ENCODE measurements around the gene MBNL2. TPM values are rescaled to one million over a fixed set of nuclear protein-coding genes. Genes with fewer than 3 reads are reported as not detected.

MBNL2 gene
- total RNA-seq, 1 donor from 2014 or later = 15.1 TPM

DNA sequence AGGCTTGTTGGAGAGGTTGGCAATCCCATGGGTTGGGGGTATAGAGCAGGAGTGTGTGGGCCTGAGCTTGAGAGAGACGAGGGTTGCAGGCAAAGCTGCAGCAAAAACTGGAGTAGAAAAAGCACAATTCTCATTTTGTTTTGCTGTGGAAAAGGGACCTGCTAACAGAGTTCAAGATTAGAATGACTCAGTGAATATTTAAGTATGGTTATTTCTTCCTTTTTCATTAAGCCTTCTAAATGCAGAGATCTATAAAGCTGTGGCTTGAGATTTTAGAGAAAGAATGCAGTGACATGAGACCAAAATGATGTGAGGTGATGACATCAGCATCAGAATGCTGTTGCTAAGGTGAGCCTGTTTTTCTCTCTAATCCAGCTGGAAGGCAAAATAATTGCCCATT lies 10.8 kb upstream of the MBNL2 start:
- intact Hi-C loops (cut with micrococcal nuclease) = loop anchor here (5.0 to 10.0 kb wide), 2 partner anchors 99 to 1264 kb away; no protein-coding TSS in a partner anchor

DNA sequence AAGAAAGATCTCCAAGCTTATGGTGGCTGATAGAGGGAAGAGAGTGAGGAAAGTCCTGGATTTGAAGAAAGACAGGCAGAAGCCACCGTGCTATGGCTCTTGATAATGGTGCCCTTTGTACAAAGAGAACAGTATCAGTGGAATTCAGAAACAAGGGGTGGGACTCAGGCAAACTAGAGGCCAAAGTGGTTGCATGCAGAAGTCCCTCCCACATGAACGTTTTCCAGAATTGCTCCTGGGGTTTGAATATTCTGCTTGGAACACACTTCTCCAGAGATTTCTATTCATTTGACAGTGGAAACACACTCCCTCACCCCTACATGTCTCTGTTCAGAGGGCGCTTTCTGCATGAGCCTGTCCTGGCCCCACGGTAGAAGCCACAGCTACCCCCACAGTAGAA lies 10.1 kb upstream of the MBNL2 start:
- intact Hi-C loops (cut with micrococcal nuclease) = loop anchor here (5.0 to 10.0 kb wide), 2 partner anchors 100 to 1263 kb away; no protein-coding TSS in a partner anchor

DNA sequence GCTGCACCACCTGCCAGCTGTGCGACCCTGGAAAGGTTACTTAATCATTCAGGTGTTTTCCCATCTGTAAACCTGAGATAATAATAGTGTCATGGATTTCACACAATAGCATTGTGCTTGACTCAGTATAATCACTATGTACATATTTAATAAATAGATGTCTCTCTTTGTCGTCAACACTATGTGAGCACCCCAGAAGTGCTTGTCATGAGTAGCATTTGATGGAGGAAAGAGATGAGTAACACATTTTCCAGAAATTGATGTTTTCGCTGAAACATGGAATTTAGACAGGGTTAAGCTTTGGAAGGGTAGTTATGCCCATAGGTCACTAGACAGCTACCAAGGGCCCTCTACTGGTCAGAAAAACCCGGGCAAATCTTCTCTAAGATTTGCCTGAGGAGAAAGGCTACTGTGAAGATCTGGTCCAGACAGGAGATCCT lies 9.5 kb upstream of the MBNL2 start:
- intact Hi-C loops (cut with micrococcal nuclease) = loop anchor here (5.0 to 10.0 kb wide), 2 partner anchors 100 to 1262 kb away; no protein-coding TSS in a partner anchor

DNA sequence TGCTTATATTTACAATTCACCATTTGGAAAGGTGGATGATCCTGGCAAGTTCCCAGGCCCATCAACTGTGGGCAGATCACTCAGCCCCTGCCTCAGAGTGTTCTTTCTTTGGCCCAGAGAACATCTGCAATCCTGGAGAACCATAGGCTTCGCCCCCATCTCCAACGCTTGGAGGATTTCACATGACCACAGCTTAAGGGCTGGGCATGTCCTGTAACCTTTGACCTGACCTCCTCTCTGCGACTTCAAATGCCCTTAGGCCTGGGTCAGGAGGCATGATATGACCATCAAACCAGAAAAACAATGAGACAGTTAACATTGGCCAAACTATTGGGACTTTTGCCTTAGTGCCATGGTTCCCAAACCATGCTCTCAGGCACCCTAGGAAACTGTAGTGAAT lies 7.2 kb upstream of the MBNL2 start:
- intact Hi-C loops (cut with micrococcal nuclease) = loop anchor here (5.0 to 10.0 kb wide), 2 partner anchors 103 to 1260 kb away; no protein-coding TSS in a partner anchor

DNA sequence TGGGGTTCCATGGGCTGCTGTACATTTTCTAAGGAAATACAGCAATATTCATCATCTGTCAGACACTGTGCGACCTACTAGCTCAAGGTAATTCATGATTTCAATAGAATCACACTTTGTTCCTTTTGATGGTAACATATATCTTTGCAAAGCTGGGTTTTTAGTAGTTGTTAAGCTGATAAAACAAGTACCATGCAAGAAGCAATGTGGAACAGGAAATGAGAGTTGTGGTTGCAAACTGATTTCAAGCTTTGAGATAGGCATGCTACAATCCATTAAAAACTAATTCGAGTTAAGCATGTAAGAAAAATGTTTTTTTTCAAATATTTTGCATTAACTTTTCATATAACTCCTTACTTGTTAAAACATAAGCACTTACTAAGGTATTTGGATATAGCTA lies 6.8 kb upstream of the MBNL2 start:
- intact Hi-C loops (cut with micrococcal nuclease) = loop anchor here (10.0 kb wide), 1 partner anchor 1259 kb away; no protein-coding TSS in a partner anchor

DNA sequence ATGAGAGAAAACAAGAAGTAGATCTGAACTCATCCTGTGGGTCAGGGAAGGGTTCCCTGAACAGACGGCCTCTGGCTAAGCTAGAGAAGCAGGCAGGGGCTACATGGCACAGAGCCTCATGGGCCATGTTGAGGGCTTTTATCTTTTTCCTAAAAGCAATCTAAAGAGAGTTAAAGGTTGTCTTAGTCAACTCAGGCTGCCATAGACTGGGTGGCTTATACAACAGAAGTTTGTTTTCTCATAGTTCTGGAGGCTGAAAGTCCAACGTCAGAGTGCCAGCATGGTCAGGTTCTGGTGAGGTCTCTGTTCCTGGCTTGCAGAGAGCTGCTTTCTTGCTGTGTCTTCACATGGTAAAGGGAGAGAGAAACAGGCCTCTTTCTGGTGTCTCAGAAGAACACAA lies 2.9 kb upstream of the MBNL2 start:
- intact Hi-C loops (cut with micrococcal nuclease) = loop anchor here (10.0 kb wide), 1 partner anchor 1256 kb away; no protein-coding TSS in a partner anchor

DNA sequence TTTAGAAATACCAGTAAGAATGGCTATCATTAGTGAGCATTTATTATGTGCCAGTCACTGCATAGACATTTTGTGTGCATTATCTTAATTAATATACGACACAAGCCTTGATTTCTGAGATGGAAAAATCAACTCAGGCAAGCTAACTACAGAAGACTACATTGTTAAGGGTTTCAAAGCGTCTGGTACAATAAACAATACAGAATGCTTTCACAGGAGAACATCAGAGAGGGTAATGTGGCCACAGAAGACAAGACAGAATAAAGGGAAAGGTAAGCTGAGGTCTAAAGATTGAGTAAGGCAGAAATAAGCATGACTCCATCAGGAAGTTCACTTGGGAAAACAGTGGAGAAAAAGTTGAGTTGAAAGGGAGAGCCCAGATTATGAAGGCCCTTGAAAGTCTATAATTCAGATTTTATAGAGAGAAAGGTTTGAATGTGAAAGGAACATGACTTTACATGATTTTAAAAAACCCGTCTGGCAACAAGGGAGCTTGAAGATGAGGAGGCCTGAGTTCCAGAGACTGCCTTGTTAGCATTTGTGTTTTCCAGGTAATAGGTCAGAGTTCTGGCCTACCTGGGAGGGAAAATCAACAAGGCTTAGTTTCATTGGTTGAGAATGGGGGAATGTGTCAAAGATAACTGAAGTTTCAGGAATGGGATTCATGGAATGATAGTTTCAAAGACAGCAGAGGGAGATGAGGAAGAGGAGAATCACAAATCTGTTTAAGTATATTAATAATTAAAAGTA lies 1.8 kb upstream of the MBNL2 start:
- intact Hi-C loops (cut with micrococcal nuclease) = loop anchor here (5.0 to 10.0 kb wide), 5 partner anchors 122 to 1834 kb away; partner anchors contain the start of genes DNAJC3 and STK24

DNA sequence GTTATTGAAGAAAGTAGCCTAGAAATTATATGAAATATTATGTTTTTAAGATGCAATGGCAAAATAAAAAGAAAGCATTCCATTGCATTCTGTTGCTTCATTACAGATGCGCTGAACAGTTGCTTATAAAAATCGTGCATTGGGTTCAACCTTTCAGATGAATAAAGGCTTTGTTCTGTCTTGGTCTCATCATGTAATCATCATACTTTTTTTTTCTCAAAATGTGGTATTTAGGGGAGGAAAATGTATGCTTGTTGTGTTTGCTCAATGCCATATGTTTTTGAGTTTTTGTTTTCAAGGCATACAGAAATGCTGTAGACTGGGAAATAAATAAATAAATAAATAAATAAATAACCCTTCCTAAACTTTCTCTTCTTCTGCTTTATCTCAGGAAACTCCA lies 1.1 kb upstream of the MBNL2 start:
- intact Hi-C loops (cut with micrococcal nuclease) = loop anchor here (5.0 to 10.0 kb wide), 5 partner anchors 121 to 1834 kb away; partner anchors contain the start of genes DNAJC3 and STK24

DNA sequence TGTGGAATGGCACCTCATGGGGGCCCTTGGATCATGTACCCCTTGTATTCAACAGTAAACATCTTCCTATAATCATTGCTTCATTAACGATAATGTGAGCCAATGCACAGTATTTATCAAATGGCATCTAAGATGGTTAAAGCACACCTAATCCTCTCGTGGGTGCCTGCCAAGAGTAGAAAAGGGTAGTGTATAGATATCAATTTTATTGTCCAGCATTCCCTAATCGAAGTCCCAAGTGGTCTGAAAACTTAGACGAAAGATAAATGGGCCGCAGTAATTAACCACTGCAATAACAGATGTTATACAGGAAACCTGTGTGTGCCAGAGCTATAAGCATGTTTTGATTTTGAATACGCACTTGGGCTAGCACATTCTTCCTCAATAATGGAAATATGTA lies 667 bp upstream of the MBNL2 start:
- intact Hi-C loops (cut with micrococcal nuclease) = loop anchor here (5.0 to 10.0 kb wide), 5 partner anchors 121 to 1833 kb away; partner anchors contain the start of genes DNAJC3 and STK24

DNA sequence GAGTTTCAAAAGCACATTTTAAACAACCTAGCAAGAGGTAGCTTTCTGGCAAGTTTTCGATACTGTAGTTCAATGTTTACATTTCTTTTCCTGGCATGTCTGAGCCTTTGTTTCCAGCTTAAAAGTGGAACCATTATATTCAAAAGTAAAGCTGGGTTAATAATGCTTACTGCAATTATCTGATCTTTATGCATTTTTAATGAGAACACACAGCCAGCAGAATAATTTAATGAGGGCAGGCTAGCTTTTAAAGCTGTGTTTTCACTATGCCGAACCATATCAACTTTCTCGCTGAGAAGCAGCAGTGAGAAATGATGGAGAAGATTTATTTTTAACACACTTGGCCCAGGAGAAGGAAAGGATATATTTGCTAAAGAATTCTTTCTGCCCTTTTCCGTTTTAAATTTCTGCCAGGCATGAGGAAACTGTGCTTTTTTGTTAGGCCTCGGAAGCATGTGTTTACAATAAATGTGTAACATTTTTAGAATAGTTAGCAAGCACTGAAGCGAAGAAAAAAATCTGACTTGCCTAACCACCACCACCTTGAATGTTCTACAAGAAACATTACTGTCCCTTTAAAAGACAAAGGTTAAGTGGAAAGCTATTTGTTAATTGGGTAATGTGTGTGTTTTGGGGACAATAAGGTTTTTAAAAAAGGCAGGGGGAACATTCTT lies 1.0 kb downstream of the MBNL2 start:
- intact Hi-C loops (cut with micrococcal nuclease) = loop anchor here (5.0 to 10.0 kb wide), 5 partner anchors 119 to 1832 kb away; partner anchors contain the start of genes DNAJC3 and STK24

DNA sequence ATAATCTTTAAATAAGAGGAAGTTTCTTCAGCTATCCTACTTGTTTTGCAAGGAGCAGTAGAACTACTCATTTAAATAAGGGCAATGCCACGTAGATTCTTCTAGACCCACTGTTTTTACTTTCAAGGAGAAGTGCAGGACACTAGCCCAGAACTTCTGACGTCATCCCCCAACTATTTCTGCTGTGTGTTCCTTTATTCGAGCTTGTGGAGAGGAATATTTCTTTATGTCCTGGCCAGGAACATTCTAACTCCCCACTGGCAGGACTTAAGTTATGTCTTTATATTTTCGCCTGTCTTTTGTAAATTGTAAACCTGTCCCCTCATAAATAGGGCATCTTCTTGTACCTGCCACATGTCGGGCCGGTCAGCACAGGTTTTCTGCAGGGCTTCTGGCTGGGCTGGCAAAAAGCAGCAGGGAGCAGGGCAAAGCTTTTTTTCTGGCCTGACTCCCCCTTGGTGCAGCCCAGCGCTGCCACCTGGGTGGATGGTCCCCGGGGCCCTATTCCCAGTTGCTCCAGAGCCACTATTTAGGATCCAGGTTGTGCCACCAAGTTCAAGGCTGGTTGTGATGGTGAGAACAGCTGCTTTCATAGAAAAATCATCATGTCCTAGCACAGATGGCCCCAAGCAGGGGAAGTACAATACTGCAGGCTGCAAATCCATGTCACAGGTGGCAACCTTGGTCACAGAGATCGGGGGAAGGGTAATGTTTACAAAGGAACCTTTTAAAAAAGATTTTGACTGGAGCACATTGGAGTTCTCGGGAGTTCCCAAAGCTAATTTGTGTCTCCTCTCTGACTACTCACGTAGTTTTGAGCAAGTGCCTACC lies 1.8 kb downstream of the MBNL2 start:
- intact Hi-C loops (cut with micrococcal nuclease) = loop anchor here (5.0 to 10.0 kb wide), 5 partner anchors 118 to 1831 kb away; partner anchors contain the start of genes DNAJC3 and STK24

DNA sequence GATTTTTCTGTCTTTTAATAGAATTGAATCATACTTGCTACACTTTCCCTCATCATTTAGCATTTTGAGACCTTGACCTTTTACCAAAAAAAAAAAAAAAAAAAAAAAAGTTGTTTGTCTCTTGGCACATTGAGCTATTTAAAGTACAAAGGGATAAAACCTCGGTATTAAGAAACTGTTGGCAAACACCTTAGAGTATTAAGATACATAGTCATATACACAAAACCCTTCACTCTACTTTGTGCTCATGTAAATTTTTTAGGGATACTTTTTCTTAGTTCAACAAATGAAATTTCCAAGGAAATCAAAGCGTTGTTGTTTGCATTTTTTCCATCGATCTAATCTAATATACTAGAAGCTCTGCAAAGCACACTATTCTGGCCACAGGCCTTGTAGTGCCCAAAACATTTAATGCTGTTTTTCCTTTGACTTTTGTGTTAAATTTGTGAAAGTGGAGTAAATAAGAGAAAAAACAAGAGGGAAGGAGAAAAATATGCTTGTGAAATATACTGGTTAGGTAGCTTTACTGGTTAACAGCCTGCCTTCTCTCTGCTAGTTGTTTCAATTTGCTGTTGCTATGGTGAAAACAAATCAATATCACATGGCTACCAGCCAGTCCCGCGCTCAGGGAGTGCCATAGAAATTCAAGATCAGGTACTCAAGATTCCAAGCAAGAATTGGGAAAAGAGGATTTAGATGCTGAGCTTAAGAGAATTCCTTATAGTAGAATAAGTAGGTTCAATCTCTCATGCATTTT lies 2.6 kb downstream of the MBNL2 start:
- intact Hi-C loops (cut with micrococcal nuclease) = loop anchor here (5.0 to 10.0 kb wide), 6 partner anchors 118 to 1830 kb away; partner anchors contain the start of genes DNAJC3 and STK24

DNA sequence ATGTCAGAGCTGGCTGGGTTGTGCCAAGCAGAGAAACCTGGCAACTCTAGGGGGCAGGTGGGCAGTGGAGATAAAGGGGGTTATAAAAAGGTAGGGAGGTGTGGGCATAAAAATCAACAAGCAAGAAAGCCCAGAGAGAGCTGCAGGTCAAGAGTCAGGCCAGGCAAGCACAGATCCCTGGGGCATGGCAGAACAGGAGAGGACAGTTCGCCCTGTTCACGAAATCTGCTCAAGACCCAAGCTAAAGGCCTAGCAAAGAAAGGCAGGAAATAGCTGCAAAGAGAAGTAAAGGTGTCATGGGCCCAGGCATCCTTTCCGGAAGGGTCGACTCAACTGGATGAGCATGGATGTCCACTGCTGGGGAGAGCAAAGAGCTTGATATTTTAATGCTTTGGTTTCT lies 3.4 kb downstream of the MBNL2 start:
- intact Hi-C loops (cut with micrococcal nuclease) = loop anchor here (5.0 to 10.0 kb wide), 4 partner anchors 752 to 1829 kb away; partner anchors contain the start of genes DNAJC3 and STK24

DNA sequence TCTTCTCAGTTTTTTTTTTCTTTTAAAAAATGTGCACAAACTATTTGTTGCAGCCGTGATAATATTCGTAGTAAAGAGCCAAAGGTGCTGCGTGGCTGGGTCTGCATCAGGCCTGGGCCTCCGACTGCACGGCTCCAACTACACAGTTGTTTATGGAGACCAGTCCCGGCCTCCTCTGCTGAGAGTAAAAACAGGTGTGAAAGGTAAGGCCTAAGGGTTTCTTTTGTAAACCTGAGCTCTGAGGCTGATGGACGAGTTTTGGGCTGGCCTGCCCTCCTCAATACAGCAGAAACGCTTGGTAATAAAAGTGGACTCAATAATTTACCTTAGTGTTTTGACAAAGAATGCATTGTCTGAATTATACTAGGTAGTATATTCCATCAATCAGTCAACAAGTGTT lies 3.9 kb downstream of the MBNL2 start:
- intact Hi-C loops (cut with micrococcal nuclease) = loop anchor here (1.0 to 10.0 kb wide), 6 partner anchors 32 to 1829 kb away; partner anchors contain the start of genes DNAJC3 and STK24

DNA sequence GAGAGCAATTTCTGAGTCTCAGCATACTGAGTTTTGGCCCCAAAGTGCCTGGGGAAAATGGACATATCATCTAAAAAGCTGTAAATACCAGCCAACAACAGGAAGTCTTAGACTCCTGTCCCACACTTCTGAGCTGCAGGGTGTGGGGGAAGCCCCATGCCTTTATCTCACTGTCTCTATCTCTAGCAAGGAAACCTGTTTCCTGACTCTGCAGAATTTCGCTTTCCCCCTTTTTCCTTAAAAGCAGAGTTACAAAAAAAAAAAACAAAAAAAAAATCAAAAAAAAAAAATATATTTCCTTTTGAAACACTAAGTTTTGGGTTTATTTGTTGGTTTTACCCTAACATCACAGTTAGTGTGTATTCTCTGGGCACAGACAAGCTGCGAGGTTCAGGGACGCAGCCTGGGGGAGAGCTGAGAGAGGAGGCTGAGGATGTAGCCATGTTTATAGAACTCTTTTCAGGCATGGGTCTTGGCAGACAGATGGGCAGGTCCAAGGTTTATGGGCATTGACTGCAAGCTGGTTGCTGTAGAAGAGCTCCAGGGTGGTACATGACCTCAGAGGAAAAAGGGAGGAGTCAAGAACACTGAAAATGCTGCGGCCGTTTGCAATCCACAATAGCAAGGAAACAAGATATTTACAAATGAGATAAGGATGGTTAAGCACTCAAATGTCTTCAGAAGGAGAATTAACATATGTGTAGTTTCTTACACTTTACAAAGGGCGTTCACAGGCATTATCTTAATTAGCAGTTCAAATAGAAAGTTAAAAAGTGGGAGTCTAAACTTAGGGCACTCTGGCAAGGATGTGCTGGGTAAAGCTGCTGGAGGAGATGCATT lies 4.9 kb downstream of the MBNL2 start:
- intact Hi-C loops (cut with micrococcal nuclease) = loop anchor here (1.0 to 10.0 kb wide), 7 partner anchors 17 to 1828 kb away; partner anchors contain the start of genes DNAJC3 and STK24

DNA sequence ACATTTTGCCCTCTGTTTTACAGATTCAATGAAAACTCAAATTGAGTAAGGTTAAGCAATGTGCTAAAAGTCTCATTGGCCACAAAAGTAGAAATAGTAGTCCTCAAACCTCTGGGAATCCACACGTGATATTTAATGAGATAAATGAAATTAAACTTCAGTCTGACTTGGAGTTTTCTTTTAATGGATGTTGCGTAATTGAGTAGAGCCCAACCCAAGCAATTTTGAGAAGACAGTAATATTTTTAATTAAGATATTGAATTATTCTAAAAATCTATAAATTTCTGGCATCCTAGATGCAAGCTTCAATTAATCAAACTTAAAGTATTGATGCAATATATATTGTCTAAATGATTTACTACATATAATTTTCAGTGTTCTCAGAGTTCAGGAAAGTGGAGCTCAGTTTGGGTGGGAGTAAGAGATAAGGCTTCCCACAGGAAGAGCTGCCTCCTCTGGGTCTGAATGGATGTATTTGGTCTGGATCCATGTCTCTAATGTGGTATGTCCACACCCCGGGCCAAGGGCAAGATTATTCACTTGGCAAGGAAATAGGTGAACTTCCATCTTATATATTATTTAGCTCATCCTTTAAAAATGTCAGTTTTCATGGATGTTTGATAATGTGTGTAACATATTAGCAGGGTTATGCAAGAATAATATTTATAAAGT lies 6.9 kb downstream of the MBNL2 start:
- intact Hi-C loops (cut with micrococcal nuclease) = loop anchor here (5.0 to 10.0 kb wide), 4 partner anchors 748 to 1826 kb away; partner anchors contain the start of genes DNAJC3 and STK24

DNA sequence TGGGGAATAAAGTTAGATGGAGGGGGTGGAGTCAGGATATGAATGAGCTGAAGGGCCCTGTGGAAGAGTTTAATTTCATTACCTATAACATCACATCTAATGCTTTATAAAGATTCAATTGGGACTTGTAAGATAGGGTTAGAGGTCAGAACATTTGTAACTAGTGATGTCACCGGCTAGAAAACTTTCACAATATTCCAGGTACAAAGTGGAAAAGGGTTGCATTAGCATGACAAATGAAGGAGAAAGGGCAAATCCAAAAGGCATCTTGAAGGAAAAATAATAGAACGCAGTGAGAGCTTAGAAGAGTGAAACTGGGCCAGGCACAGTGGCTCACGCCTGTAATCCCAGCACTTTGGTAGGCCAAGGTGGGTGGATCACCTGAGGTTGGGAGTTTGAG lies 7.6 kb downstream of the MBNL2 start:
- intact Hi-C loops (cut with micrococcal nuclease) = loop anchor here (5.0 to 10.0 kb wide), 4 partner anchors 748 to 1825 kb away; partner anchors contain the start of genes DNAJC3 and STK24
